Activated effector memory CD4-positive, alpha-beta T cell treated with anti-CD3 and anti-CD28 coated beads, Interleukin-2, amount 50 U/mL, for 16 hours (primary cell): ENCODE data around the gene UFSP2.

Experiments
- DNase-seq: peaks from one replicate; pipeline ENCODE4 v3.0.0-alpha.2; 2020

UFSP2 gene

DNA sequence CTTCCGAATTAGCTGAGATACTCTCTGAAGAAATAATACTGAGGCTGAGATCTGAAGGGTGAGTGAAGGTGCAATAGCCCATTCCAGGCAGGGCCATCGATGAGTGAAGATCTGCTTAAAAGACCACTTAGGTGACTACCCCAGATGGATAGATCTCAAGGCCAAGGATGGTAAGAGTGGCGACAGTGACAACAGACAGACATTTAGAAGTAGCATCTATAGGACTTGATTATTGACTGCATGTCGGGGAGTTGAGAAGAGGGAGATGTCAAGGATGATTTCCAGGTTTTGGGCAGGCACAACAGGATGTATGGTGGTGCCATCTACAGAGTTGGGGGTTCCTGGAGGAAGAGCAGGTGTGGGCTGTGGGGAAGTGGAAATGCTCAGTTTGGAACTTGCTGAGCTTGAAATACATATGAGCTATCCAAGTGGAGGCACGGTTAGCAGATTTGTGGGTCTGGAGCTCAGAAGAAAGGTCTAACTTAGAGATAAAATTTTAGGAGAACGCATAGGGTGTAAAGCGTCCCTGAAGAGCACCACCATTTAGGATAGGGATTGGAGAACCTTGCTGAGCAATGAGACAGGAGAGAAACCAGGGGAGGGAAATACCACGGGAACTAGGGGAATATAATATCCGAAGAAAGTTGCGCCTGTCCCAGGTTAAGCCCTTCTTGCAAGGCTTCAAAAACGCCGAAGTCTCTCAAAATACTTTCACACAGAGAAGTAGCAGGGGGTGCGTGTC lies 688 bp downstream of the UFSP2 start:
- no peak for DNase-seq

- DNase-seq: no peak
Observed at GRCh38 chr4:185421366-185422124, 4.2 kb downstream of the UFSP2 start.

- no peak for DNase-seq
Observed at GRCh38 chr4:185416955-185417354, 8.8 kb downstream of the UFSP2 start.

DNA sequence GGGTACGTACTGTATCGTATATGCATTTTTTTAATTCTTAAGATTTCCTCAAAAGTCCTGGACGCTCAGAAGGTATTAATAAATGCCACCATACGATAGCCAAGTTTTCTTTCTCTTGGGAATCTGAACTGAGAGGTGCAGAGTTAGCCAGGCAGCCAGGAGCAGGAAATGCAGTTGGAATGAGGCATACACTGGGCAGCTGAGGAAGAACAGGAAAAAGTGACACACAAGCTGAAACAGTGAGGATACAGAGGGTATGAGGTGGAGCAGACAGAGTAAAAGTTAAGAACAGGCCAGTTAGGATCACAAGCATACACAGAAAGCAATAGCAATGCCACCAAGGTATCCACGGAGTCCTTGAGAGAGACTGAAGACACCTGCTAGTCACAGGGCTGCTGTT lies 13.4 kb downstream of the UFSP2 start:
- DNase-seq: no peak

GRCh38 chr4:185411849-185412248 lies 13.9 kb downstream of the UFSP2 start:
- DNase-seq: no peak

GRCh38 chr4:185408432-185408831 lies 17.3 kb downstream of the UFSP2 start:
- DNase-seq: no peak

GRCh38 chr4:185405296-185405999 lies 20.3 kb downstream of the UFSP2 start:
- no peak for DNase-seq

DNA sequence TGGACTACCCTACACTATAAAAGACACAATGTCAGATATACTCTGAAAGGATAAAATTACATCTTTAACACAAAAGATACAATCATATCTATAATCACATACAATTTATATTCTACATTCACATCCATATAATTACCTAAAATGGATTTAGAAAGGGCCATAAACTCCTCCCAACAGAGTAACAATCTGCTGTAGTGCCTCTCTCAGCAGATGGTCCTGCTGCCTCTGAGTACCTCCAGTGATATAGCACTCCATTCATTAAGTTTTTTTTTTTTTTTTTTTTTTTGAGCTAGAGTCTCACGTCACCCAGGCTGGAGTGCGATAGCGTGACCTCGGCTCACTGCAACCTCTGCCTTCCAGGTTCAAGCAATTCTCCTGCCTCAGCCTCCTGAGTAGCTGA lies 21.7 kb downstream of the UFSP2 start:
- no peak for DNase-seq

GRCh38 chr4:185399466-185399865 lies 26.3 kb downstream of the UFSP2 start:
- no peak for DNase-seq

GRCh38 chr4:185398618-185399017 lies 27.1 kb downstream of the UFSP2 start:
- DNase-seq: no peak

DNA sequence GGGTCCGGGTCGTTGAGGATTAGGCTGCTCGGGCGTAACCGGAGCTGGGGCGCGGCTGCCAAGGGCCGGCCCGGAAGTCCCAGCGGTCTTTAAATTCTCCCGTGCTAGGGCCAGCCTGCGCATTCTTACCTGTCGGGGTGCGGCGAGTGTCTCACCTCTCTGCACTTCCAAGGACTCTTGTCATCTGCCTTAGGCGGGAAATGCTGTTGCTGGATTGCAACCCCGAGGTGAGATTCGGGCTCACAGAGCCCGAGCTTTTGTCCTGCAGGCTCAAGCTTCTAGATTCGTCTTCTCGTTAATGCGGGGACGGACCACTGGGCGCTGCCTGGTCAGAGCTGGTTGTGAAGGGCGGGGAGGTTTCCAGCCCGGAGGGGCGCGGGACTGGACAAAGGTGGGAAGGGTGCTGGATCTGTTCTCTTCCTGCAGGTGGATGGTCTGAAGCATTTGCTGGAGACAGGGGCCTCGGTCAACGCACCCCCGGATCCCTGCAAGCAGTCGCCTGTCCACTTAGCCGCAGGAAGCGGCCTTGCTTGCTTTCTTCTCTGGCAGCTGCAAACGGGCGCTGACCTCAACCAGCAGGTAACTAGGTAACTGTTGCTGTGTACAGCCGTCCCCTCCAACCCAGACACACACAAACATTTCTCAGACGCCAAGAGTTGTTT lies 28.9 kb downstream of the UFSP2 start, which contains the start of gene ANKRD37:
TSS of gene ANKRD37 (plus strand) at position 118 of the 662 bp plus-strand sequence. CDS start at position 201, 83 bp downstream.
- DNase-seq: peak; percentile 63

GRCh38 chr4:185395956-185396723 lies 29.6 kb downstream of the UFSP2 start:
- DNase-seq: peak; percentile 99

- DNase-seq: no peak
Observed at GRCh38 chr4:185395238-185395955, 30.4 kb downstream of the UFSP2 start, which contains the start of gene LRP2BP. Gene LRP2BP (minus strand): TSS chr4:185395924. CDS start chr4:185378186, 17,738 bp downstream.

DNA sequence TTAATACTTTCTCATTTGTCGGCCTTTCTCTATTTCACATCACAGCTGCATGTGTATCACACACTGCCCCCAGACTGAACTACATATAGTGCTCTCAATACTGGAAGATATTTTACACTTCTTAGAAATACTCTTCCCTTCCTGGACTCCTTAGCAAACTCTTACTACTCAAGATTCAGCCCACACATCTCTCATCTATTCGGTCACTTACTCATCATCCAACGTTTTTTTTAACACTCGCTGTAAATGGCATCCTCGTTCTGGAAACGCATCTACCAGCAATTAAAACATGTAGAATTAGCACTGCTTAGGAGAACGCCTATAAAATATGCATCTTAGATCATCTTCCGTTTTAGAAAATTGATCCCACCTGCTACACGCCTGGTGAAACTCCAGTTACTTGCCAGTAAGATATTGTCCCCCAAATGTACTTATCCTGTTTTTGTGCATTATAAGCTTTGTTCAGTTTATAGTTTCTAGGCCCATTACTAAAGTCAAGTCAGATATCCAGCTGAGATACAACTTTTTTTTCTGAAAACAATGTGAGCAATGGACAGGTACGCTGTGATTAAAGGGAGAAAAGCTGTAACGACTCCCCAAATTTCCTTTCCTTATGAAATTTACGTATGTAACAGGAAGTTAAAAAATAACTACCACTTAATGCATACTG lies 31.1 kb downstream of the UFSP2 start:
- no peak for DNase-seq

DNA sequence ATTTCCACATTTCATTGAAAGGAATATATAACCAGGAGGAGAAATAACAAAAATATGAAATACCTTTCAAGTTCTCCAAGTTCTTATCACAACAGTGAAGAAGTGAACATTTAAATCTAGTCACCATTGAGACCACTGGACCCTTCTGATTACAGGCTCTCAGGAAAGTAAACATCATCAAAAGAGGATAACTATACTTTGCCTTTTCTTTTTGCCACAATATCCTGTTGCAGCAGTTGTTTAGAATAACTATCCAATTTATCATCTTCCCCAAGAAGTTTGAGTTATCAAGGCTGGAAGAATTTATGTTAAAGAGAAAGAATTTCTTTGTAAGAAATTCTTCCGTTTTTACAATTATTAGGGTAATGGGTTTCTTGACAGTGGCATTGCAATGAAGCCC lies 33.6 kb downstream of the UFSP2 start:
- DNase-seq: no peak

DNA sequence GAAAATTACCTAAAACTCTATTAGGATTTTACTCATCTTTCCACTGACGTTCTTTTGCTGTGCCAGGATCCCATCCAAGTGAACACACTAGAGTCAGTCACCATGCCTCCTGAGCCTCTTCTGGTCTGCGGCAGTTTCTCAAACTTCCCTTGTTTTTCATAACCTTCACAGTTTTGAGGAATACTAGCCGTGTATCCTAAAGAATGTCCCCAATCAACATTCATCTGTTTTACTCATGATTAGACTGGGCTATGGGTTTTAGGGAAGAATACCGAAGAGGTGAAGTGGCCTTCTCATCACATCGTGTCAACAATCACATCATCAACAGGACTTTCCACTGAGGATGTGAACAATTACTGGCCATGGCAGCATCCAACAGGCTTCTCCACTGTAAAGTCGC lies 34.8 kb downstream of the UFSP2 start:
- no peak for DNase-seq

DNA sequence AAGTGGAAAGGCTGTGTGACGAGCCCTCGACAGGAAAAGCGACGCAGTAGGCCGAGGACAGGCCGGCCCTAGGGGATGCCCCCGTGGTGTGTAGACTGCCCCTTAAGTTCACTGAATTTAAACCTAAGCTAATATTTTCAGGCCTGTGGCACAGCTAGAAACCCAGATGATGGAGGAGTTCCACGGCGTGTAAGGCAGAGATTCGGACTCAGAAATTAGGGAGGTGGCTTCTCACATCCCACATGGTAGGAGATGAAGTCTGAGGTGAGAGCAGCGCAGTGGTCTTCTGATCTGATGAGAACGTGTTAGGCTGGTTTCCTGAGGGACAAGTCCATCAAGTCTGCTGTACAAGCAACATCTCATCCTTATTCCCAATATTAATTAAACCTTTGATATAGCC lies 37.8 kb downstream of the UFSP2 start:
- no peak for DNase-seq

GRCh38 chr4:185384930-185385331 lies 40.8 kb downstream of the UFSP2 start:
- DNase-seq: no peak

DNA sequence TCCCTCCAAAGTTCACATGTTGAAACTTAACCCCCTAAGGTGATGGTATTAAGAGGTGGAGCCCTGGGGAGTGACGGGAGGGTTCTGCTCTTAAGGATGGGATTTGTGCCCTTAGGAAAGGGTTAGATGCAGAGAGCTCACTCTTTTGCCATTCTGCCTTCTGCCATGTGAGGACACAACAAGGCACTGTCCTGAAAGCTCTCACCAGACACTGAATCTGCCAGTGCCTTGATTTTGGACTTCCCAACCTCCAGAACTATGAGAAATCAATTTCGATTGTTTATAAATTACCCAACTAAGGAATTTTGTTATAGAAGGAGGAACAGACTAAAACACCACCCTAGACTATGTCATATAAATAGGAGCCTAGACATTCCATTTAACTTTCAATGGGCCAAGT lies 41.7 kb downstream of the UFSP2 start:
- no peak for DNase-seq

DNA sequence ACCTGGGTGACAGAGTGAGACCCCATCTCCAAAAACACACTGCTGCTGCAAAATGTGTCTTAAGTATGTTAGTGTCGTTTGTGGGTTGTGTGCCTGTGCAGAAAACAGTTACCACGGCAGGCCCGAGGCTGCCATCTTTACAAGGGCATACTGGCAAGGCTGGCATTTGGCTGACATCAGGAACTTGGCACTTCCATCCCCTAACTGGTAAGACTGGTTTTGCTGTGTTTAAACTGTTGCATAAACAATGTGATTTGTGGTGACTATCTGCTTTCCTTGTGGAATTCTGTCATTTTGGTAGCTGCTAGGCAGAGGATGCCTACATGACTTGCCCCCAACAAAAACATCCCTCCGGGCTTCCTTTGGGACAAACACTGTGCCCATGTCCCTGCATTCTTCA lies 42.3 kb downstream of the UFSP2 start:
- no peak for DNase-seq

DNA sequence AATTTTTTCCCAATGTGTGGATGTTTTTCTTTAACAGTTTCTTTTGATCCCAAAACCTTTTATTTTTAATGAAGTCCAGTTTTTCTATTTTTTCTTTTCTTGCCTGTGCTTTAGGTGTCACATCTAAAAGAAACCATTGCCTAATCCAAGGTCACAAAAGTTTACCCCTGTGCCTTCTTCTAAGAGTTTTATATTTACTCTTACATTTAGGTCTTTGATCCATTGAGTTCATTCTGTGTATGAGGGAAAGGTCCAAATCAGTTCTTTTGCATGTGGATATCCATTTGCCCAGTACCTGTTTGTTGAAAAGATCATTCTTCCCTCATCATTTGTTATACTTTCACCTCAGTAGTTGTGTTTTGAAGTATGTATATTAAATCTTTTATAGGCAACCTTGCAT lies 43.0 kb downstream of the UFSP2 start:
- no peak for DNase-seq
